Loucy (cell line): ENCODE measurements around the gene PNMA6E.
"Not testable (repeated sequence)": the region's sequence is repeated elsewhere in the genome, so short reads cannot be mapped to it uniquely, and the experiment has no call there.

Source experiments
- H2AFZ ChIP-seq: fragments of 200-600 bp; sonication (generic); 2 replicates; pipeline ENCODE4 v1.6.0; 2016; ENCODE audit warnings: antibody characterized with exemption, mild to moderate bottlenecking, low read length, moderate library complexity
- H3F3A ChIP-seq: fragments of 200-600 bp; 2 replicates; pipeline ENCODE4 v1.6.0; 2016; ENCODE audit warnings: antibody characterized with exemption, low read depth, mild to moderate bottlenecking
- H3K27me3 ChIP-seq: fragments of 200-600 bp; sonication (generic); 2 replicates; pipeline ENCODE4 v1.6.1; 2014; ENCODE audit warnings: low read length, mild to moderate bottlenecking; ENCODE audit not compliant: insufficient read depth, poor library complexity, severe bottlenecking
- H3K36me3 ChIP-seq: fragments of 200-600 bp; sonication (generic); 2 replicates; pipeline ENCODE4 v1.6.1; 2016; ENCODE audit warnings: low read length; ENCODE audit not compliant: insufficient read depth
- H3K4me1 ChIP-seq: fragments of 200-600 bp; sonication (generic); 2 replicates; pipeline ENCODE4 v1.5.1; 2014; ENCODE audit warnings: low read length, mild to moderate bottlenecking; ENCODE audit not compliant: insufficient read depth, poor library complexity, severe bottlenecking
- H3K4me2 ChIP-seq: fragments of 200-600 bp; sonication (generic); 2 replicates; pipeline ENCODE4 v1.6.0; 2014; ENCODE audit warnings: antibody characterized with exemption, low read length, low read depth, mild to moderate bottlenecking; ENCODE audit not compliant: poor library complexity, severe bottlenecking
- H3K4me3 ChIP-seq: fragments of 200-600 bp; sonication (generic); 2 replicates; pipeline ENCODE4 v1.5.1; 2014; ENCODE audit warnings: low read length, mild to moderate bottlenecking, mixed read lengths; ENCODE audit not compliant: poor library complexity, severe bottlenecking
- H3K79me2 ChIP-seq: fragments of 200-600 bp; sonication (generic); 2 replicates; pipeline ENCODE4 v1.6.1; 2014; ENCODE audit warnings: low read length; ENCODE audit not compliant: insufficient read depth
- H3K9ac ChIP-seq: fragments of 200-600 bp; sonication (generic); 2 replicates; pipeline ENCODE4 v1.6.0; 2014; ENCODE audit warnings: mild to moderate bottlenecking, low read depth, low read length, moderate library complexity; ENCODE audit not compliant: poor library complexity, severe bottlenecking
- H3K9me2 ChIP-seq: fragments of 200-600 bp; sonication (generic); replicated peaks from 2 replicates; pipeline ENCODE4 v1.6.1; 2016; ENCODE audit warnings: low read depth, low read length, mixed read lengths
- H3K9me3 ChIP-seq: fragments of 200-600 bp; sonication (generic); 2 replicates; pipeline ENCODE4 v1.6.1; 2014; ENCODE audit warnings: mild to moderate bottlenecking, antibody characterized with exemption, low read length, low read depth; ENCODE audit not compliant: insufficient read depth
- H4K20me1 ChIP-seq: fragments of 200-600 bp; sonication (generic); 2 replicates; pipeline ENCODE4 v1.6.0; 2014; ENCODE audit warnings: antibody characterized with exemption, low read length, mild to moderate bottlenecking; ENCODE audit not compliant: insufficient read depth, poor library complexity, severe bottlenecking
- CTCF ChIP-seq: fragments of 200-600 bp; sonication (generic); conservative IDR thresholded peaks from 2 replicates; pipeline ENCODE4 v1.5.1; 2014; ENCODE audit warnings: mild to moderate bottlenecking, antibody characterized with exemption, low read length
- EZH2phosphoT487 ChIP-seq: fragments of 200-600 bp; IDR thresholded peaks from 2 replicates; pipeline ENCODE4 v1.6.1; 2018; ENCODE audit warnings: antibody characterized with exemption, mild to moderate bottlenecking, moderate library complexity, borderline replicate concordance

The PNMA6E gene

GRCh38 chrX:153395613-153396319 is 5.4 kb downstream of the PNMA6E start:
- no peak overlapping the region for H3K4me2 ChIP-seq
- TF ChIP-seq EZH2phosphoT487 (no peak), CTCF (no peak)
- H3K79me2 ChIP-seq, result no peaks in the 10 kb centered on the region
- no peaks in the 10 kb centered on the region for H3K9me3 ChIP-seq
- no peak overlapping the region for H3K9ac ChIP-seq
- H3K9me2 ChIP-seq, result no peaks in the 10 kb centered on the region
- H3K4me3 ChIP-seq, result no peak overlapping the region
- no peaks in the 10 kb centered on the region for H3K36me3 ChIP-seq
- no peaks in the 10 kb centered on the region for H4K20me1 ChIP-seq
- H3K4me1 ChIP-seq, result no peaks in the 10 kb centered on the region
- no peaks in the 10 kb centered on the region for H3K27me3 ChIP-seq
- H3F3A ChIP-seq, result no peaks in the 10 kb centered on the region
- no peak overlapping the region for H2AFZ ChIP-seq

GRCh38 chrX:153394612-153395011 is 6.5 kb downstream of the PNMA6E start:
- H3F3A ChIP-seq, result no peaks in the 10 kb centered on the region
- TF ChIP-seq CTCF (no peak), EZH2phosphoT487 (no peak)
- H3K9me2 ChIP-seq, result no peaks in the 10 kb centered on the region
- no peak overlapping the region for H3K4me2 ChIP-seq
- no peaks in the 10 kb centered on the region for H4K20me1 ChIP-seq
- H3K4me3 ChIP-seq, result no peak overlapping the region
- no peak overlapping the region for H3K9ac ChIP-seq
- no peaks in the 10 kb centered on the region for H3K27me3 ChIP-seq
- no peaks in the 10 kb centered on the region for H3K79me2 ChIP-seq
- H2AFZ ChIP-seq, result no peak overlapping the region
- H3K36me3 ChIP-seq, result no peaks in the 10 kb centered on the region
- H3K4me1 ChIP-seq, result no peaks in the 10 kb centered on the region
- H3K9me3 ChIP-seq, result no peaks in the 10 kb centered on the region

GRCh38 chrX:153392642-153393321 is 8.4 kb downstream of the PNMA6E start:
- no peaks in the 10 kb centered on the region for H3F3A ChIP-seq
- H3K4me2 ChIP-seq, result no peak overlapping the region
- no peak for TF ChIP-seq EZH2phosphoT487
- TF ChIP-seq CTCF, result no peak
- no peak overlapping the region for H2AFZ ChIP-seq
- H3K27me3 ChIP-seq, result no peaks in the 10 kb centered on the region
- no peaks in the 10 kb centered on the region for H3K79me2 ChIP-seq
- no peaks in the 10 kb centered on the region for H3K9me2 ChIP-seq
- no peaks in the 10 kb centered on the region for H3K4me1 ChIP-seq
- no peaks in the 10 kb centered on the region for H4K20me1 ChIP-seq
- H3K9me3 ChIP-seq, result no peaks in the 10 kb centered on the region
- no peak overlapping the region for H3K9ac ChIP-seq
- H3K36me3 ChIP-seq, result no peaks in the 10 kb centered on the region
- no peak overlapping the region for H3K4me3 ChIP-seq

GRCh38 chrX:153389460-153389768 is 11.7 kb downstream of the PNMA6E start:
- not testable (repeated sequence) for H3K79me2 ChIP-seq, H3K4me3 ChIP-seq, H3K4me1 ChIP-seq, H3K4me2 ChIP-seq, H3K36me3 ChIP-seq, H4K20me1 ChIP-seq, H3K9me3 ChIP-seq, H3F3A ChIP-seq, H3K9ac ChIP-seq, H2AFZ ChIP-seq, H3K27me3 ChIP-seq, H3K9me2 ChIP-seq
